ENCODE data around the gene PAQR7.

The PAQR7 gene

GRCh38 chr1:25828491-25828890, 47.0 kb downstream of the PAQR7 start:
- Histone ChIP-seq H3K27ac (no peak overlapping the region), H3K4me3 (no peak overlapping the region)

GRCh38 chr1:25826571-25826970, 48.9 kb downstream of the PAQR7 start:
- H3K4me3 ChIP-seq, result no peak overlapping the region
- H3K27ac ChIP-seq, result no peak overlapping the region

GRCh38 chr1:25825605-25826004, 49.9 kb downstream of the PAQR7 start:
- H3K4me3 ChIP-seq, result no peak overlapping the region
- no peak overlapping the region for H3K27ac ChIP-seq

- H3K27ac ChIP-seq, result peak overlapping the region in 9 of 21 experiments; percentile 84 to 96 (median 93)
These were observed 53.8 kb downstream of the PAQR7 start for GRCh38 chr1:25821630-25822091.

GRCh38 chr1:25821112-25821476, 54.4 kb downstream of the PAQR7 start:
- H3K4me3 ChIP-seq, result peak overlapping the region; percentile 81 to 99 (median 94)
- H3K27ac ChIP-seq, result peak overlapping the region in 18 of 21 experiments; percentile 84 to 97 (median 92)

More at GRCh38 chr1:25821630-25822091, 53.8 kb downstream of the PAQR7 start:
- H3K4me3 ChIP-seq, result peak overlapping the region in 1 of 7 experiments; percentile 98

GRCh38 chr1:25820247-25821111, 55.0 kb downstream of the PAQR7 start:
- Histone ChIP-seq H3K4me3 (peak overlapping the region; percentile 81 to 99 (median 94)), H3K27ac (peak overlapping the region; percentile 53 to 97 (median 91))

GRCh38 chr1:25819491-25820246, 55.8 kb downstream of the PAQR7 start, which contains the start of gene MTFR1L:
TSS of gene MTFR1L (plus strand) at chr1:25819954. CDS start at chr1:25823105, 3,151 bp downstream.
- peak within 1 kb of the TSS; percentile 53 to 97 (median 91) for H3K27ac ChIP-seq

GRCh38 chr1:25818569-25818968, 56.9 kb downstream of the PAQR7 start:
- Histone ChIP-seq H3K27ac (peak overlapping the region in 15 of 21 experiments; percentile 28 to 97 (median 93)), H3K4me3 (peak overlapping the region in 2 of 7 experiments; percentile 92 to 98)

More at GRCh38 chr1:25819491-25820246, 55.8 kb downstream of the PAQR7 start, which contains the start of gene MTFR1L:
- peak within 1 kb of the TSS; percentile 81 to 99 (median 94) for H3K4me3 ChIP-seq

GRCh38 chr1:25817840-25818501, 57.5 kb downstream of the PAQR7 start:
- Histone ChIP-seq H3K27ac (peak overlapping the region in 11 of 21 experiments; percentile 33 to 97 (median 94)), H3K4me3 (no peak overlapping the region)

GRCh38 chr1:25816112-25816718, 59.3 kb downstream of the PAQR7 start:
- no peak overlapping the region for H3K4me3 ChIP-seq
- no peak overlapping the region for H3K27ac ChIP-seq

- Histone ChIP-seq H3K4me3 (no peak overlapping the region), H3K27ac (no peak overlapping the region)
These were observed 60.0 kb downstream of the PAQR7 start for GRCh38 chr1:25815208-25816111.

- Histone ChIP-seq H3K27ac (no peak overlapping the region), H3K4me3 (no peak overlapping the region)
These were observed 60.9 kb downstream of the PAQR7 start for GRCh38 chr1:25814549-25815087.

- Histone ChIP-seq H3K4me3 (no peak overlapping the region), H3K27ac (no peak overlapping the region)
These were observed 61.6 kb downstream of the PAQR7 start for GRCh38 chr1:25813734-25814471.

GRCh38 chr1:25813071-25813733, 62.3 kb downstream of the PAQR7 start:
- H3K4me3 ChIP-seq, result no peak overlapping the region

More at GRCh38 chr1:25813071-25813733, 62.3 kb downstream of the PAQR7 start:
- no peak overlapping the region for H3K27ac ChIP-seq

All from skin epidermis (tissue), 12 donors.